Osteoblast (primary cell): Measurements from ENCODE around the gene CASKIN2. TPM values are rescaled to one million over a fixed set of nuclear protein-coding genes. Genes with fewer than 3 reads are reported as not detected.
"Not testable (repeated sequence)": the region's sequence is repeated elsewhere in the genome, so short reads cannot be mapped to it uniquely, and the experiment has no call there.

Source experiments
- DNase-seq: peaks from one replicate; pipeline ENCODE4 v3.0.0; 2011; ENCODE audit warnings: low spot score, mixed read lengths; ENCODE audit not compliant: insufficient read length; ENCODE audit errors: missing footprints
- H2AFZ ChIP-seq: 2 replicates; pipeline ENCODE4 v1.6.0; 2011; ENCODE audit warnings: mild to moderate bottlenecking, low read length
- H3K27ac ChIP-seq: 2 replicates; pipeline ENCODE4 v1.5.1; 2011; ENCODE audit warnings: mild to moderate bottlenecking, low read depth, low read length, moderate library complexity
- H3K27me3 ChIP-seq: 2 replicates; pipeline ENCODE4 v1.6.0; 2012; ENCODE audit warnings: mild to moderate bottlenecking, control low read depth, inconsistent platforms, low read length, moderate library complexity; ENCODE audit not compliant: insufficient read depth
- H3K36me3 ChIP-seq: 2 replicates; pipeline ENCODE4 v1.5.1; 2011; ENCODE audit warnings: mild to moderate bottlenecking, low read length, control low read depth, moderate library complexity; ENCODE audit not compliant: insufficient read depth
- H3K4me1 ChIP-seq: 2 replicates; pipeline ENCODE4 v1.5.1; 2011; ENCODE audit warnings: mild to moderate bottlenecking, low read length, control low read depth, moderate library complexity; ENCODE audit not compliant: insufficient read depth
- H3K4me2 ChIP-seq: 2 replicates; pipeline ENCODE4 v1.6.0; 2011; ENCODE audit warnings: mild to moderate bottlenecking, low read length; ENCODE audit not compliant: insufficient read depth
- H3K4me3 ChIP-seq: fragments of 200-600 bp; sonication (generic); 3 replicates; pipeline ENCODE4 v1.5.1; 2012; ENCODE audit warnings: mild to moderate bottlenecking, low read length, inconsistent platforms; ENCODE audit not compliant: insufficient read depth
- H3K79me2 ChIP-seq: 2 replicates; pipeline ENCODE4 v1.6.0; 2012; ENCODE audit warnings: mild to moderate bottlenecking, low read length, control low read depth, inconsistent platforms; ENCODE audit not compliant: insufficient read depth
- H3K9me3 ChIP-seq: 2 replicates; pipeline ENCODE4 v1.5.1; 2011; ENCODE audit warnings: low read depth, low read length, control low read depth
- H4K20me1 ChIP-seq: 2 replicates; pipeline ENCODE4 v1.6.0; 2012; ENCODE audit warnings: mild to moderate bottlenecking, low read length, control low read depth; ENCODE audit not compliant: insufficient read depth
- CTCF ChIP-seq: IDR thresholded peaks from 2 replicates; pipeline ENCODE4 v1.5.1; 2011; ENCODE audit warnings: mild to moderate bottlenecking, low read depth, low read length, moderate library complexity; ENCODE audit errors: extremely low read depth
- total RNA-seq: library from RNA; depleted of rRNA; stranded (reverse); fragments of >200 nt; gene quantifications from 2 replicates; pipeline ENCODE4 v1.2.3, GENCODE V29; 2012

CASKIN2 gene
- total RNA-seq, 1 donor = 8.7 TPM

DNA sequence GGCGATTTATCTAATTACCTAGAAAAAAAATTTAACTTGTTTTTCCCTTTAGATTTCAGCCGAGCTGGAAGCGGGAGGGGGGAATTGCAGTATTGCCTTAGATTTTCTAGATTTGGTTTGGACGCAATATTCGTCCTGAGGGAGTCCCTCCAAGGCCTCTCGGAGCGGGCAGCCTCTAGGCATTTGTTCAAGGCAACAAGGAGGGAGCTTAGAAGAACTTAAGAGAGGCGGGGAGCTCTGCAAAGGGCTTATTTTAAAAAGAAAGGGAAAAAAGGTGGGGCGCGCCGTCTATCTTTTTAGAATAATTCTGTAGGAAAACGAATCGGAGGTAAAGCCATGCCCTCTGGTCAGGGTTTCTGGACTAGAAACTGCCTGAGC, 59.3 kb downstream of the CASKIN2 start:
- Histone ChIP-seq H2AFZ (peak overlapping the region; percentile 92), H3K36me3 (no peaks in the 10 kb centered on the region), H3K79me2 (peaks cover 34% of the 10 kb centered on the region), H3K4me3 (peak overlapping the region; percentile 99), H3K4me2 (peak overlapping the region; percentile 99), H3K27me3 (no peaks in the 10 kb centered on the region), H3K9me3 (no peaks in the 10 kb centered on the region), H3K4me1 (peaks cover 15% of the 10 kb centered on the region), H3K27ac (peak overlapping the region; percentile 88), H4K20me1 (no peaks in the 10 kb centered on the region)
- no peak for TF ChIP-seq CTCF
- DNase-seq = no peak

DNA sequence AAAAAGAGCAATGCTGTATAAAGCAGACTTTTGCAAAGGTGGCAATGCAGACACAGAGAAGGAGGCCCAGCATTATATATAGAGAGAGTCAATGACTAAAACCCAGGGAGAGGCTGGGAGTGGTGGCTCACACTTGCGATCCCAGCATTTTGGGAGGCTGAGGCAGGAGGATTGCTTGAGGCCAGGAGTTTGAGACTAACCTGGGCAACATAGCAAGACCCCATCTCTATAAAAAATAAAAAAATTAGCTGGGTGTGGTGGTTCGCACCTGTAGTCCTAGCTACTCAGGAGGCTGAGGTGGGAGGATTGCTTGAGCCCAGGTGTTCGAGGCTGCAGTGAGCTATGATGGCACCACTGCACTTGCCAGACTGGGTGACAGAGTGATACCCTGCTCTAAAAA, 60.7 kb downstream of the CASKIN2 start:
- Histone ChIP-seq H3K4me1 (peaks cover 15% of the 10 kb centered on the region), H3K79me2 (peaks cover 28% of the 10 kb centered on the region)
- H4K20me1 ChIP-seq, H3K4me3 ChIP-seq, H3K9me3 ChIP-seq, H3K27me3 ChIP-seq, DNase-seq, H3K36me3 ChIP-seq, H3K4me2 ChIP-seq, H2AFZ ChIP-seq, H3K27ac ChIP-seq: not testable (repeated sequence)

GRCh38 chr17:75454193-75454592, 61.1 kb downstream of the CASKIN2 start:
- Histone ChIP-seq H3K27ac (no peak overlapping the region), H3K4me3 (no peak overlapping the region), H3K27me3 (no peaks in the 10 kb centered on the region), H3K4me1 (peaks cover 15% of the 10 kb centered on the region), H4K20me1 (no peaks in the 10 kb centered on the region), H3K79me2 (peaks cover 23% of the 10 kb centered on the region), H3K9me3 (no peaks in the 10 kb centered on the region), H3K36me3 (no peaks in the 10 kb centered on the region), H3K4me2 (no peak overlapping the region), H2AFZ (no peak overlapping the region)
- TF ChIP-seq CTCF = no peak
- DNase-seq = no peak

DNA sequence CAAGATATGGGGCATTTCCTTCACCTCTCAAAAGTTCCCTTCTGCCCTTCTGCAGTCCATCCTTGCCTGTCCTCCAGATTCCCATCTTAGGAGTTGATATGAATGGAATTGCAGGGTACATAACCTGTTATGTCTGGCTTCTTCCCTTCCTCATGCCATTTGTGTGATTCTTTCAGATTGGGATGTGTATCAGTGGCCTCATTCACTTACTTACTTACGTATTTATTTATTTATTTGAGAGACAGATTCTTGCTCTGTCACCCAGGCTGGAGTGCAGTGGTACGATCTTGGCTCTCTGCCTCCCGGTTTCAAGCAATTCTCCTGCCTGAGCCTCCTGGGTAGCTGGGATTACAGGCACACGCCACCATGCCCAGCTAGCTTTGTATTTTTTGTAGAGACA, 65.1 kb downstream of the CASKIN2 start:
- H3K4me3 ChIP-seq = no peak overlapping the region
- H4K20me1 ChIP-seq = no peaks in the 10 kb centered on the region
- H3K27ac ChIP-seq = no peak overlapping the region
- H3K27me3 ChIP-seq = no peaks in the 10 kb centered on the region
- H3K36me3 ChIP-seq = no peaks in the 10 kb centered on the region
- H3K79me2 ChIP-seq = no peaks in the 10 kb centered on the region
- H3K4me2 ChIP-seq = no peak overlapping the region
- no peak overlapping the region for H2AFZ ChIP-seq
- H3K9me3 ChIP-seq = no peaks in the 10 kb centered on the region
- H3K4me1 ChIP-seq = no peaks in the 10 kb centered on the region
- no peak for DNase-seq
- no peak for TF ChIP-seq CTCF

Other genes starting within 250 kb of the CASKIN2 start
- 8.7 and 9.4 TPM in 2 replicates for gene MIF4GD, start 244.3 kb downstream of the CASKIN2 start, total RNA-seq
- 4.7 and 7.1 TPM in 2 replicates for gene SLC25A19, start 226.1 kb downstream of the CASKIN2 start, total RNA-seq
- 68.8 and 69.0 TPM in 2 replicates for gene GRB2, start 109.9 kb downstream of the CASKIN2 start, total RNA-seq
- gene TMEM94, start 58.9 kb downstream of the CASKIN2 start, total RNA-seq = 33.3 and 38.0 TPM in 2 replicates
- 9.7 and 10.9 TPM in 2 replicates for gene TSEN54, start 991 bp upstream of the CASKIN2 start, total RNA-seq
- 0.36 and 0.59 TPM in 2 replicates for gene LLGL2, start 10.2 kb upstream of the CASKIN2 start, total RNA-seq
- gene MYO15B, start 72.3 kb upstream of the CASKIN2 start, total RNA-seq = 0.88 and 1.4 TPM in 2 replicates
- gene SMIM5, start 117.9 kb upstream of the CASKIN2 start, total RNA-seq = under 0.01 TPM in 1 of 2 replicates, not detected in the other
- 17.7 and 24.5 TPM in 2 replicates for gene RECQL5, start 151.6 kb upstream of the CASKIN2 start, total RNA-seq
- gene SAP30BP, start 151.8 kb upstream of the CASKIN2 start, total RNA-seq = 48.1 and 60.7 TPM in 2 replicates
- 0.29 and 0.36 TPM in 2 replicates for gene ITGB4, start 205.9 kb upstream of the CASKIN2 start, total RNA-seq
- gene GALK1, start 249.7 kb upstream of the CASKIN2 start, total RNA-seq = 25.3 and 27.7 TPM in 2 replicates